Embryonic facial prominence (tissue), 1 donor: ENCODE measurements around the gene RASGRF2.
"Not testable (repeated sequence)": the region's sequence is repeated elsewhere in the genome, so short reads cannot be mapped to it uniquely, and the experiment has no call there.

Source experiments
- DNase-seq: peaks from one replicate; pipeline ENCODE4 v3.0.0-alpha.2; 2016; ENCODE audit errors: extremely low spot score

The RASGRF2 gene

GRCh38 chr5:81068635-81069034, 108.5 kb downstream of the RASGRF2 start:
- DNase-seq: no peak

DNA sequence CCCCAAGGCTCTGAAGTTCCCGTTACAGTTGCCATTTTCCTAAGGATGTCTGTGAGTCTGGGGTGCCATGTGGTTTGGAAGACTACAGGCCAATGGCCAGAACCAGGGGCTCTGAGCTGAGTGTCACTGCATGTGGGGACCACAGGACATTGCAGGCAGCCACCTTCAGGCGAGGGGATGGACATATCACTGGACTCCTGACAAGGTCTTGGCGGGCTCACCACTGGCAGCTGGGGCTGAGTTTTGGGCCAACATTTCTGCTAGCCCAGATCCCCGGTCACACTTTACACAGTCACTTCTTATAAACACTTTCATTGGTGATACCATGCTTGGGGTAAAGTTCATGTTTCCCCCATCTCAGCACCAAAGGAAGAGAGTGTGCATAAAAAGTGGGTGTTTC, 109.8 kb downstream of the RASGRF2 start:
- DNase-seq: no peak

DNA sequence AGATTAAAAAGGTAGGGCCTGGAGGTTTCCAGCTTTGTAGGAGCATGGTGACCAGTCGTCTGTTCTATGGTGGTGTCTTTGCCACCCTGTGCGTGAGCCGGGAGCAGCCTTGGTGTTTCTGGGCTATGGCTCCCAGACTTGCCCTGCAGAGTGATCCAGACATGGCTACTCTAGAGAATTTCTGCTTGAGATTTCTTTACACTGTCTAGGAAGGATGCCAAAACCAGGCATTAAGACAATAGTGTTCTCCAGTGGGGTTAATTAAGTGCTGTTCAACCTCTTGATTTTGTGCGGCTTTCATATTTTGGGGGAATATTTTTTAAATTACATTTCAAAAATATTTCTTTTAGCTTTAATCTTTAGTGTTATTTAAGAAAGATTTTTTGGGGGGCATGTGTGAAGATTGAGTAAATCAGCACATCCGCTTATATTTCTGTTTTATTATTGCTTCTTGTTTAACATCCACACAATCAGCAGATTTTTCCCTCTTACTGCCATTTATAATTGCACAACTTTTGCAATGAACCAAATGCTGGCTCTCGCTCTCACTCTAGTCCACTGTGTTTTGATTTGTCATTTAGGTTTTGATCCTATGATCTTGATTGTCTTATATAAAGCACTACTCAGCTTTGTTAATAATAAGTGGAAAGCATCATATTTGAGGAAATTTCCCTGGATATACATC, 110.5 kb downstream of the RASGRF2 start:
- no peak for DNase-seq

- no peak for DNase-seq
Measured at GRCh38 chr5:81075041-81075440, 114.9 kb downstream of the RASGRF2 start.

DNA sequence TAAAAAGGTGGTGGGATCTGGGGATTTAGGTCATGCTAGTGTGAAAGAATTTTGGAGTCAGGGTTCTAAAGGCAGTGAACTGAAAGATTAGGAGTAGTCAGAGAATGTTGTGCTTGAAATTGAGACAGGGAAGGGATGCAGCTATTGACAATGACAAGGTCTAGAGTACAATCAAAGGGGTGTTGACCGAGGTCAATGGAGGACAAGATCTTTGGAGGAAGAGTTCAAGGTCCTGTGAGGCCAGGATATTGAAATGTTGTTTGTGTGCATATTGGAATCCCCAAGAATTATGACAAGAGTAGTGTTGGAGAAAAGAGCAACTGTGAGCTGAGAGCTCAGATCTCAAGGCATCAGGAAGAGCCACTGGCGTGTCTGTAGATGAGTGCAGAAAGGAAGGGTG, 116.9 kb downstream of the RASGRF2 start:
- DNase-seq: no peak

DNA sequence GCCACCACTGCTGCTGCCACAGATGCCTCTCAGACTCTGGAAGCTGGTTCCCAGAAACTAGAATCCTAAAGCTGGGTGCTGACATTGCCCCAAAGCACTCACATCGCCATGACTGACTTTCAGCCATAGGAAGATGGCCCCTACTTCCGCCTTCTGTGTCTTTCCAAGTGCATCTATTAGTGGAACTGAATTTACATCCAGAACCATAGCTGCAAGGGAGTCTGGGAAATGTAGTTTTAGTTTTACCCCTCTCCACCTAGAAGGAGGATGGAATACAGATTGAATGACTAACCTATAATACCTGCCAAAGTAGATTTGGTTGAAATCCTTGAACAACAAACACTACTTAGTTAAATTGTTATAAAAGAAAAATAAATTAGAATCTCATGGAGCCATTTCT, 118.8 kb downstream of the RASGRF2 start:
- no peak for DNase-seq

DNA sequence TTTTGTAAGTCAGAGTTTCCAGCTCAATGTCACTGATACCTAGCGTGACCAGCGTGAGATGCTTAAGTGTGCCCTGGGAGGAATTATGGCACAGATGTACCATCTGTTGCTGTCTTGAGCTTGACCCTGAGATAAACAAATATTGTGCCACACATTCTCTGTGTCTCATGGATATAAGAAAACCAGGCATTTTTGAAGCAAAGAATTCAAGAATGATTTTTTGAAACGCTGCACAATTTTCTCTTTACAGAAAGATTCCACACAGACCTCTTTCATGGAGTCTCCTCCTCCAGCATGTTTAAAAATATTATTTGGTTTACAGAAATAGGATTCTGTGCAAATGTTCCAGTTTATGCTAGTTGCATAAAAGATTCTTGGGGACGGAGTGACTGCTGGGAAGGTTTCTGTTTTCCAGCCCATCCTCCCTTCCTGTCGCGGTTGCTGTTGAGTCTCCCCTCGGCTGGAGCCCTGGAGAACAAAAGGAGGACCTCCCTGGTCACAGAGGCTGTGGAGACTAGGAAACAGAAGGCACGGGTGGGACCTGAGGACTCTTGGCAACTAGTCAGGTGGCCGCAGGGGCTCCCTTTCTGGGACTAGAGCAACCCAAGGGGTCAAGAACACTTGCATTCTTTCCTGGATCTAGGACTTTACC, 120.8 kb downstream of the RASGRF2 start:
- no peak for DNase-seq

DNA sequence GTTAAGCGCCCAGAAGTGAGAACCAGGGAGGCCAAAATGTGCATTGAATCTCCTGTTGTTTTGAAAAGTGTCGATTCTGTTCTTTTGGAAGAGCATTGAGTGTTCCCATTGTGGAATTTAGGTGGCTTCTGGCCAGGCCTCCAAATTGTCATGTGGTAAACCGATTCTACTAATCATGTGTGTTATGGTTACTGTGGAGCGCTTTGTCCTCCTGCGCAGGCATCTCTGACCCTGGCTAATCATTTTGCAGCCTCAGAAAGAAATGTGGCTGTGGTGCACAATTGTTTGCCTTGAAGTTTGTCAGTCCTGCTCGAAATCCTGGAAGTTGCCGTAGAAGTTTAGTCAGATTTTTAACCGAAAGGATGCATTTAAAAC, 121.3 kb downstream of the RASGRF2 start:
- DNase-seq: no peak

DNA sequence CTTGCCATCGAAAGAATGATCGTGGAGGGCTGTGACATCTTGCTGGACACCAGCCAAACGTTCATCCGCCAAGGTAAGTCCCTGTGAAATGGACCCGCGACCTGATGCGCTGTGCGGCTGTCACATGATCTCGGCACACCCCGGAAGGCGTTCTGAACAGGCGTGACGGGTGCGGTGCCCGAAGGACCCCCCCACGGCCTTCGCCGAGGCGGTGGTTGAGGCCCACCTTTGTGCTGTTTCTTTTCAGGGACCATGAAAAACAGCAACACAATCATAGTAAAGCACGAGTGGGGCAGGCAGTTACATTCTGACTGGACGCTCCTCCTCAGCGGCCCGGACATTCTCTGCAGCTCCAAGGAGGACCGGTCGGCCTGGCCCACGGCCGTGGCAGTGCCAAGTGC, 126.7 kb downstream of the RASGRF2 start:
- no peak for DNase-seq

- no peak for DNase-seq
Measured at GRCh38 chr5:81091199-81091598, 131.0 kb downstream of the RASGRF2 start.

DNA sequence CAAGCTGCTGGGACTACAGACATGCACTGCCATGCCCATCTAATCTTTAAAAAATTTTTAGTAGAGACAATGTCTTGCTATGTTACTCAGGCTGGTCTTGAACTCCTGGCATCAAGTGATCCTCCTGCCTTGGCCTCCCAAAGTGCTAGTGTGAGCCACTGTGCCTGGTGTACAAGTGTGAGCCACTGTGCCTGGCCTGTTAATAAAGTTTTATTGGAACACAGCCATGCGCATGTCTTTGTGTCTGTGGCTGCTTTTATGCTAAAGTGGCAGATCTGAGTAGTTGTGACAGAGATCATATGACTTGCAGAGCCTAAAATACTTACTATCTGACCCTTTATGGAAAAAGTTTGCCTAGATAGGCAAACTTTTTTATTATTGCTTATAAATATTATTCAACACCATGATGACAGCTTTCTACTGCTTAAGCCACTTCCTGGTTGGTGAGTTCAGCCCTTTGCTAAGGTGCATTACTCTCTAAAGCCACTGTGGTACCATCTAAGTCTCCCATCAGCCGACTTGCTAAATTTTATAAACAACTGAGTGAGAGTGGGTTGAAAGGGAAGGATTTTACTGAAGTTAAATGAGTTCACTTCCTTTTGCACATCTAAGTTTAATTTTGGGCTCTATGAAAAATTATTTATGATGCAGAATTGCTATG, 133.5 kb downstream of the RASGRF2 start:
- no peak for DNase-seq

GRCh38 chr5:81095835-81096234, 135.7 kb downstream of the RASGRF2 start:
- no peak for DNase-seq

GRCh38 chr5:81097713-81098112, 137.6 kb downstream of the RASGRF2 start:
- DNase-seq: no peak

- no peak for DNase-seq
Measured at GRCh38 chr5:81105261-81105877, 145.2 kb downstream of the RASGRF2 start.

DNA sequence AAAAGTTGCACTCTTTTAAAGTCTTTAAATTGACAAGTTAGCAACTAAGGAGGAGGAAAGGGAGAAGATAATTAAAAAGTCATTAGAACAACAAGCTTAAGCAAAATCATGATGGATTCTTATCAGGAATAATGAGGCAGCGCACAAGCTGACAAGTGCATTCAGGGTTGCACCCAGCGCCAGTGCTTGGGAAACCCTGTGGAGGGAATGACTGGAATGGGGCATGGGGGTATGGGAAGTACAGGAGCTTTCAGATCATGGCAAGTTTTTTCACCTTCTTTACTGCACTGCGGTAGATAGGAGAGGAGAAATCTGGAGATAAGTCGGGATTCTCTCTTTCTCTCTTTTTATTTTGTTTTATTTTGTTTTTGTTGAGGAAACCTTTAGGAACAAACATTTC, 155.1 kb downstream of the RASGRF2 start:
- DNase-seq: no peak

DNA sequence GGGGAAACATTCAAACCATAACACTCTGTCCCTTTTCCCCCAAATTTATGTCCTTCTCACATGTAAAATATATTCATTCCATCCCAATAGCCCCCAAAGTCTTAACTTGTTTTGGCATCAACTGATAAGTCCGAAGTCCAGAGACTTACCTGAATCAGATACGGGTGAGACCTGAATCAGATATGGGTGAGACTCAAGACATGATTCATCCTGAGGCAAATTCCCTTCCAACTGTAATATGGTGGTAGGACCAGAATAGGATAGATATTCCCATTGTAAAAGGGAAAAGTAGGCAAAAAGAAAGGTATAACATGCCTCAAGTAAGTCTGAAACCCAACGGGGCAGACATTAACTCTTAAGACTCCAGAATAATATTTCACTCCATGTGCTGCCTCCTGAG, 157.4 kb downstream of the RASGRF2 start:
- DNase-seq: no peak

DNA sequence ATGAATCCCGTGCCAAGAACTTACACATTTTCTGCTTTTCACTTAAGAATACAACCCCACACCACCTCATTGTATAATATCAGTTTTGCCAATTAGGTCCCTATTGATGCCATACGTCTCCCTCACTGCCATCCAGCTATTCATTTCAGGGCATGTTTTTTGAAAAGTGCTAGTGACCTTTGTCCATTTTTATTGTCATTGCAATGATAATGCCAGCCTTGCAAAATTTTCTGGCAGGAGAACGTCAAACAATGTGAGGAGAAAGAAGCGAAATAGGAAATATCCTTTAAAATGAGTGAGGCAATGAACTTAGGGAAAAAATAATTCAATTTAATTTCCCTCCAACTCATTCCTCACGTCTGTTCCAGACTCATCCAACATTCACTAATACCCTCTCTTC, 161.1 kb downstream of the RASGRF2 start:
- no peak for DNase-seq

DNA sequence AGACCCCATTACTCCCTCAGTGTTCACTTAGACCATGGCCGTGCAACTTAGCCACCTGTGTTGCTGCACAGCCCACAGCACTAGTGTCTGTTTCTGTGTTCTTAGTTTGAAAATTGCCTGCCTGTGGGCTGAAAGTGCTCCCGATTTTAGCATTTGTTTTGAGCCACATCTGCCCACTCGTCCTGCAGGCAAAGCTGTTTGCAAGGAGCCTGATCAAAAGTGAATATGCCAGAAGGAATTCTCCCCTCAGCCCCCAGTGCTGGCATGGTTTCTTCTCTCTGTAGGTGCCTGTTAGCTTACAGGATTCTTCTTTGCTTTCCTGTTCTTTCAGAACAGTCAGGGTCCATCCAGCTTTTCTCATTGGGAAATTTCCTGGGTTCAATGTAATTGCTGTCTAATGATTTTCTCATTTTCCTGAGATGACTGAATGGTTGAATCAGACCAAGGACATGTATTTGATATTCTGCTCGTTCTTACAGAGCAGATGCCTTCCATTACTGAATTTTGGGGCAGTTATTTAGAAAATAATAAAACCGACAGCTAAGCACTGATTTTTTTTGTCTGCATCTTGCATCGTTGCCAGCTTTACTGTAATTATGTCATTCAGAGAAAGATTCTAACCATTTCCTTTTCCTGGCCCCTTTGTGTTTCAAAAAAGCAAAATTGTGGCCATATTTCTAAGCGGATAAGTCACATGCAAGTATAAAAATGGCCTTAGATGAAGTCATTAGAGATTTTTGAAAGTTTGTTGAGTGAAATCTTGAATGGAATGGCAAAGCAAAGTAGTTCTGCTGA, 161.9 kb downstream of the RASGRF2 start:
- DNase-seq: no peak

DNA sequence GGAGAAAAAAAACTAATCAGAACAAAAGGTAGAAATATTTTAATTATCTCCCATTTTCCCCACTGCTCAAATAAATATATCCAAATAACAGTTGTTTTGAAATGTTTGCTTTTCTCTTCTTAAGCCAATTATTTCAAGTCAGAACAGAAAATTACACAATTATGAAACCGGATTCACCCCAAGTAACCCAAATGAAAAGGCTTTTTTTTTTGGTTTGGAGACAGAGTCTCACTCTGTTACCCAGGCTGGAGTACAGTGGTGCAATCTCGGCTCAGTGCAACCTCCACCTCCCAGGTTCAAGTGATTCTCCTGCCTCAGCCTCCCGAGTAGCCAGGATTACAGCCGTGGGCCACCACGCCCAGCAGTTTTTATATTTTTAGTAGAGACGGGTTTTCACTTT, 164.5 kb downstream of the RASGRF2 start:
- DNase-seq: not testable (repeated sequence)

GRCh38 chr5:81125959-81126358, 165.8 kb downstream of the RASGRF2 start:
- no peak for DNase-seq

DNA sequence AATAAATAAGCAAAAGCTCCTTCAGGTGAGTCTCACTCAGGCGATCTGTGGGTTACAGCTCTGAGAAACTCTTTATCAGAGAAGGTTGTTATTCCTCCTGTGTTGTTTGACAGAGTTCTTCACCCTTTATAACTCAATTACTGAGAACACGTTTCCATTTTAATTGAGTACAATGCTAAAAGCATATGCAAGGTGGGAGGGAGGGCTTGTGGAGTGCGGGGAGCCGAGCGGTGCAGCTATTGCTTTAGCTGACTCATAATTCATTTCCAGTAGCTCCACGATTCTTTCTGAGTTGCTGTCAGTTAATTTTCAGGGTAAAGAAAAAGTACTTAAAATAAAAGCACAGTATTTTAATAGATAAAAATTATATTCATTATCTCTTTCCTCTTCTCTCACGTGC, 168.3 kb downstream of the RASGRF2 start:
- no peak for DNase-seq

DNA sequence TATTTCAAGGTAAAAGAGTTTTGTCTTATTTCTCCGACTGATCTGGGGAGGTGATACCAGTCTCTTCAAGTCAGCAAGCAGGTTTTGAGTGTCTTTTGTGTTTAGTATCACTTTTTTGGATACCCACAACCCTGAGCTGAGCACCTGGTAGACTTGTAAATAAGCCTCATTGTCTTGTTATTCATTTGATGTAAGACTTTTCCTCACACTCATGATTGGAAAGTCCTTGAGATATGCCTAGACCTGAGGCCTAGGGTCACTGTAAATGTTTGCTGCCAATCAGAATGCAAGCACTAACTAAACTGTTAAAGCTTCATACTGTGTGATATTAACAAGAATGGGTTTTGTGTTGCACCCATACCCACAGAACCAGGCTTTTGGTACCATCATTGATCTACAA, 172.2 kb downstream of the RASGRF2 start:
- no peak for DNase-seq
